Activated B cell treated with CpG ODN at 0.5 μM for 24 hours (primary cell): Measurements from ENCODE around the gene GEMIN5. TPM values are rescaled to one million over a fixed set of nuclear protein-coding genes. Genes with fewer than 3 reads are reported as not detected.

Experiments
- ATAC-seq: fragments of 200-7000 bp; cut with Tn5 transposase; one replicate; pipeline ENCODE4 v1.10.0; 2021; ENCODE audit warnings: low read depth, mild to moderate bottlenecking, moderate library complexity
- CTCF ChIA-PET: fragments of 350-600 bp; sonication (Branson Sonifier 250); formaldehyde crosslinking; loops from one replicate; lab custom pipeline; 2021; ENCODE audit warnings: antibody characterized with exemption; lab: Charles Lee
- POLR2A ChIA-PET: fragments of 350-600 bp; sonication (Branson Sonifier 250); formaldehyde crosslinking; loops from one replicate; lab custom pipeline; 2021; ENCODE audit warnings: antibody characterized with exemption; lab: Charles Lee
- DNase-seq: peaks from one replicate; pipeline ENCODE4 v3.0.0; 2022
- H3K27ac Mint-ChIP-seq: one replicate; pipeline ENCODE4 v1.8.0; 2020; ENCODE audit warnings: mixed read lengths
- H3K27me3 Mint-ChIP-seq: one replicate; pipeline ENCODE4 v1.8.0; 2021; ENCODE audit warnings: mixed read lengths
- H3K36me3 Mint-ChIP-seq: one replicate; pipeline ENCODE4 v1.8.0; 2021; ENCODE audit warnings: low read depth, mixed read lengths
- H3K4me1 Mint-ChIP-seq: one replicate; pipeline ENCODE4 v1.8.0; 2021; ENCODE audit warnings: mixed read lengths
- H3K4me3 Mint-ChIP-seq: one replicate; pipeline ENCODE4 v1.8.0; 2020; ENCODE audit warnings: mild to moderate bottlenecking, mixed read lengths
- H3K9me3 Mint-ChIP-seq: one replicate; pipeline ENCODE4 v1.8.0; 2020; ENCODE audit warnings: mixed read lengths
- CTCF ChIP-seq: fragments of 200-600 bp; IDR thresholded peaks from one replicate; pipeline ENCODE4 v1.8.0; 2022; ENCODE audit warnings: antibody characterized with exemption, mild to moderate bottlenecking
- intact Hi-C: fragments of 100-400 bp; cut with micrococcal nuclease; formaldehyde crosslinking; loops from one replicate; pipeline ENCODE4 v1.15.1; 2024
- total RNA-seq: library from RNA; stranded (reverse); gene quantifications from 2 replicates; pipeline ENCODE4 v1.2.3, GENCODE V29; 2022

The GEMIN5 gene
- total RNA-seq, 1 donor from 2014 or later, result 23.2 TPM

- ATAC-seq (peak; percentile 6), DNase-seq (peak; percentile 20)
- Mint-ChIP-seq H3K27me3 (no peaks in the 10 kb centered on the region), H3K4me3 (peak overlapping the region; percentile 91), H3K9me3 (no peaks in the 10 kb centered on the region), H3K27ac (peak overlapping the region; percentile 97), H3K36me3 (peaks cover 37% of the 10 kb centered on the region), H3K4me1 (peaks cover 55% of the 10 kb centered on the region)
- TF ChIP-seq CTCF, result no peak
- intact Hi-C loops, result loop anchor here (1.0 to 5.0 kb wide), 9 partner anchors 47 to 1543 kb away; partner anchors contain the start of genes FAM114A2, GALNT10, LARP1 and MFAP3
- ChIA-PET CTCF (interaction anchor here (2.2 kb wide), 1 partner anchor 208 kb away, joined by 8 read pairs; no protein-coding TSS in a partner anchor), POLR2A (interaction anchor here (0.6 to 2.9 kb wide), 12 partner anchors 9 to 821 kb away, joined by 3 to 18 read pairs (median 5); partner anchors contain the start of genes FAM114A2, GEMIN5 and MFAP3)
Measured at GRCh38 chr5:154858972-154859871, 78.8 kb downstream of the GEMIN5 start.

- POLR2A ChIA-PET, result interaction anchor here (0.6 to 2.9 kb wide), 12 partner anchors 10 to 820 kb away, joined by 3 to 18 read pairs (median 5); partner anchors contain the start of genes FAM114A2, GEMIN5 and MFAP3
- Mint-ChIP-seq H3K27ac (peak within 1 kb of the TSS; percentile 97), H3K4me1 (peaks cover 49% of the 10 kb centered on the region), H3K27me3 (no peaks in the 10 kb centered on the region), H3K36me3 (peaks cover 32% of the 10 kb centered on the region), H3K4me3 (peak within 1 kb of the TSS; percentile 91), H3K9me3 (no peaks in the 10 kb centered on the region)
- TF ChIP-seq CTCF, result no peak
- peak; percentile 81 for ATAC-seq
- peak; percentile 97 for DNase-seq
- intact Hi-C loops, result loop anchor here (1.0 to 5.0 kb wide), 9 partner anchors 46 to 1544 kb away; partner anchors contain the start of genes FAM114A2, GALNT10, LARP1 and MFAP3
- CTCF ChIA-PET, result interaction anchor here (2.2 kb wide), 1 partner anchor 208 kb away, joined by 8 read pairs; no protein-coding TSS in a partner anchor
Measured at GRCh38 chr5:154858297-154858971, 79.6 kb downstream of the GEMIN5 start, which contains the start of gene CNOT8. TSS of gene CNOT8 (plus strand) at chr5:154858627. CDS start at chr5:154863279, 4,652 bp downstream.

- intact Hi-C loops, result loop anchor here (1.0 to 5.0 kb wide), 9 partner anchors 45 to 1545 kb away; partner anchors contain the start of genes FAM114A2, GALNT10, LARP1 and MFAP3
- TF ChIP-seq CTCF, result no peak
- ChIA-PET CTCF (interaction anchor here (2.2 kb wide), 1 partner anchor 207 kb away, joined by 8 read pairs; no protein-coding TSS in a partner anchor), POLR2A (interaction anchor here (0.7 to 2.9 kb wide), 11 partner anchors 17 to 819 kb away, joined by 3 to 18 read pairs (median 5); partner anchors contain the start of genes FAM114A2, GEMIN5 and MFAP3)
- peak overlapping the region; percentile 97 for H3K27ac Mint-ChIP-seq
- H3K4me3 Mint-ChIP-seq, result peak overlapping the region; percentile 91
- H3K9me3 Mint-ChIP-seq, result no peaks in the 10 kb centered on the region
- ATAC-seq (peak; percentile 49), DNase-seq (peak; percentile 75)
- H3K36me3 Mint-ChIP-seq, result peaks cover 26% of the 10 kb centered on the region
- peaks cover 42% of the 10 kb centered on the region for H3K4me1 Mint-ChIP-seq
- no peaks in the 10 kb centered on the region for H3K27me3 Mint-ChIP-seq
Measured at GRCh38 chr5:154857530-154858296, 80.3 kb downstream of the GEMIN5 start.

GRCh38 chr5:154851351-154851750, 86.7 kb downstream of the GEMIN5 start:
- ATAC-seq (no peak), DNase-seq (no peak)
- Mint-ChIP-seq H3K27ac (no peak overlapping the region), H3K27me3 (no peaks in the 10 kb centered on the region), H3K9me3 (no peaks in the 10 kb centered on the region), H3K4me1 (peaks cover 2% of the 10 kb centered on the region), H3K4me3 (no peak overlapping the region), H3K36me3 (no peaks in the 10 kb centered on the region)
- intact Hi-C loops, result no loop called here
- no peak for TF ChIP-seq CTCF
- ChIA-PET CTCF (no interaction called here), POLR2A (no interaction called here)
